ACC112 (cell line): ENCODE results near the gene CLNK.
"Not testable (repeated sequence)": the region's sequence is repeated elsewhere in the genome, so short reads cannot be mapped to it uniquely, and the experiment has no call there.

ENCODE experiments used
- H2AFZ ChIP-seq: fragments of 200-600 bp; sonication (generic); one replicate; pipeline ENCODE4 v1.6.0; 2017; ENCODE audit warnings: antibody characterized with exemption, low read length; ENCODE audit not compliant: unreplicated experiment
- H3K27ac ChIP-seq: fragments of 200-600 bp; sonication (generic); 2 replicates; pipeline ENCODE4 v1.5.1; 2014; ENCODE audit warnings: low read depth, mild to moderate bottlenecking, antibody characterized with exemption, low read length, moderate library complexity
- H3K27me3 ChIP-seq: fragments of 200-600 bp; sonication (generic); 2 replicates; pipeline ENCODE4 v1.6.1; 2014; ENCODE audit warnings: mild to moderate bottlenecking, antibody characterized with exemption, low read length, moderate library complexity, mixed read lengths; ENCODE audit not compliant: insufficient read depth
- H3K36me3 ChIP-seq: fragments of 200-600 bp; sonication (generic); 2 replicates; pipeline ENCODE4 v1.6.1; 2016; ENCODE audit warnings: mild to moderate bottlenecking, antibody characterized with exemption, low read length, moderate library complexity, mixed read lengths; ENCODE audit not compliant: insufficient read depth
- H3K4me1 ChIP-seq: fragments of 200-600 bp; sonication (generic); one replicate; pipeline ENCODE4 v1.6.1; 2016; ENCODE audit warnings: low read length, mixed read lengths; ENCODE audit not compliant: insufficient read depth, unreplicated experiment, control insufficient read depth
- H3K4me3 ChIP-seq: fragments of 200-600 bp; sonication (generic); 2 replicates; pipeline ENCODE4 v1.5.1; 2014; ENCODE audit warnings: mild to moderate bottlenecking, low read depth, low read length
- H3K79me2 ChIP-seq: fragments of 200-600 bp; sonication (generic); one replicate; pipeline ENCODE4 v1.6.0; 2016; ENCODE audit warnings: low read length; ENCODE audit not compliant: control insufficient read depth, unreplicated experiment, insufficient read depth

CLNK gene

GRCh38 chr4:10581022-10581421 is 103.5 kb downstream of the CLNK start:
- H3K4me1 ChIP-seq = peaks cover 9% of the 10 kb centered on the region
- peaks cover 30% of the 10 kb centered on the region for H3K27me3 ChIP-seq
- H3K36me3 ChIP-seq = no peaks in the 10 kb centered on the region
- no peak overlapping the region for H3K27ac ChIP-seq
- H3K4me3 ChIP-seq = no peak overlapping the region
- H3K79me2 ChIP-seq = no peaks in the 10 kb centered on the region
- no peak overlapping the region for H2AFZ ChIP-seq

- H3K4me1 ChIP-seq = peaks cover 8% of the 10 kb centered on the region
- H3K4me3 ChIP-seq = no peak overlapping the region
- no peaks in the 10 kb centered on the region for H3K79me2 ChIP-seq
- no peak overlapping the region for H3K27ac ChIP-seq
- no peaks in the 10 kb centered on the region for H3K36me3 ChIP-seq
- peaks cover 39% of the 10 kb centered on the region for H3K27me3 ChIP-seq
- no peak overlapping the region for H2AFZ ChIP-seq
Measured at GRCh38 chr4:10579648-10580047, 104.9 kb downstream of the CLNK start.

- Histone ChIP-seq H3K27ac (no peak overlapping the region), H3K4me3 (no peak overlapping the region), H3K36me3 (no peaks in the 10 kb centered on the region), H2AFZ (no peak overlapping the region), H3K79me2 (no peaks in the 10 kb centered on the region), H3K27me3 (peaks cover 50% of the 10 kb centered on the region), H3K4me1 (peaks cover 4% of the 10 kb centered on the region)
Measured at GRCh38 chr4:10577508-10578426, 106.8 kb downstream of the CLNK start.

- Histone ChIP-seq H3K4me1 (no peaks in the 10 kb centered on the region), H3K4me3 (no peak overlapping the region), H3K27ac (no peak overlapping the region), H3K27me3 (peaks cover 53% of the 10 kb centered on the region), H3K79me2 (no peaks in the 10 kb centered on the region), H3K36me3 (no peaks in the 10 kb centered on the region), H2AFZ (no peak overlapping the region)
Measured at GRCh38 chr4:10577018-10577417, 107.5 kb downstream of the CLNK start.

- Histone ChIP-seq H3K27me3 (peaks cover 58% of the 10 kb centered on the region), H3K27ac (no peak overlapping the region), H3K4me1 (no peaks in the 10 kb centered on the region), H3K36me3 (no peaks in the 10 kb centered on the region), H3K79me2 (no peaks in the 10 kb centered on the region), H2AFZ (no peak overlapping the region), H3K4me3 (no peak overlapping the region)
Measured at GRCh38 chr4:10576236-10576635, 108.3 kb downstream of the CLNK start.

- Histone ChIP-seq H3K4me3 (no peak overlapping the region), H3K27me3 (peaks cover 58% of the 10 kb centered on the region), H2AFZ (no peak overlapping the region), H3K36me3 (no peaks in the 10 kb centered on the region), H3K4me1 (no peaks in the 10 kb centered on the region), H3K27ac (no peak overlapping the region), H3K79me2 (no peaks in the 10 kb centered on the region)
Measured at GRCh38 chr4:10575414-10575813, 109.2 kb downstream of the CLNK start.

- H3K4me1 ChIP-seq, H3K27ac ChIP-seq, H3K4me3 ChIP-seq, H2AFZ ChIP-seq, H3K79me2 ChIP-seq, H3K36me3 ChIP-seq: not testable (repeated sequence)
- peaks cover 59% of the 10 kb centered on the region for H3K27me3 ChIP-seq
Measured at GRCh38 chr4:10574553-10574952, 110.0 kb downstream of the CLNK start.

- Histone ChIP-seq H3K4me1 (no peaks in the 10 kb centered on the region), H2AFZ (no peak overlapping the region), H3K4me3 (no peak overlapping the region), H3K27me3 (peaks cover 58% of the 10 kb centered on the region), H3K79me2 (no peaks in the 10 kb centered on the region), H3K36me3 (no peaks in the 10 kb centered on the region), H3K27ac (no peak overlapping the region)
Measured at GRCh38 chr4:10571909-10572308, 112.7 kb downstream of the CLNK start.

GRCh38 chr4:10569491-10569890 is 115.1 kb downstream of the CLNK start:
- Histone ChIP-seq H3K36me3 (no peaks in the 10 kb centered on the region), H3K4me3 (no peak overlapping the region), H3K27me3 (peaks cover 45% of the 10 kb centered on the region), H3K4me1 (no peaks in the 10 kb centered on the region), H2AFZ (no peak overlapping the region), H3K79me2 (no peaks in the 10 kb centered on the region), H3K27ac (no peak overlapping the region)

GRCh38 chr4:10567766-10568165 is 116.8 kb downstream of the CLNK start:
- Histone ChIP-seq H3K36me3 (no peaks in the 10 kb centered on the region), H3K79me2 (no peaks in the 10 kb centered on the region), H3K27me3 (peaks cover 34% of the 10 kb centered on the region), H2AFZ (no peak overlapping the region), H3K27ac (no peak overlapping the region), H3K4me3 (no peak overlapping the region), H3K4me1 (no peaks in the 10 kb centered on the region)

- no peak overlapping the region for H3K27ac ChIP-seq
- H3K4me1 ChIP-seq = no peaks in the 10 kb centered on the region
- H3K4me3 ChIP-seq = no peak overlapping the region
- no peaks in the 10 kb centered on the region for H3K36me3 ChIP-seq
- peaks cover 31% of the 10 kb centered on the region for H3K27me3 ChIP-seq
- H2AFZ ChIP-seq = no peak overlapping the region
- H3K79me2 ChIP-seq = no peaks in the 10 kb centered on the region
Measured at GRCh38 chr4:10565166-10565780, 119.3 kb downstream of the CLNK start.
